Keratinocyte (primary cell): ENCODE measurements around the gene PPP1R2. TPM values are rescaled to one million over a fixed set of nuclear protein-coding genes. Genes with fewer than 3 reads are reported as not detected.
A peak's percentile ranks its signal among the peaks of the same experiment; 100 is the strongest.

Experiments used
- DNase-seq: peaks from one replicate; pipeline ENCODE4 v3.0.0-alpha.2; 2011; ENCODE audit warnings: low read depth, missing footprints, low spot score
- FAIRE-seq: peaks from 2 replicates; lab custom pipeline; 2011; peaks lifted over from hg19 to GRCh38; lab: Jason Lieb, UNC
- H2AFZ ChIP-seq: 2 replicates; pipeline ENCODE4 v1.6.0; 2012; ENCODE audit warnings: low read length, control low read depth, inconsistent platforms; ENCODE audit not compliant: control insufficient read depth
- H3K27ac ChIP-seq: 2 replicates; pipeline ENCODE4 v1.5.1; 2011; ENCODE audit warnings: low read length; ENCODE audit not compliant: control insufficient read depth, insufficient read depth
- H3K27me3 ChIP-seq: 3 replicates; pipeline ENCODE4 v1.6.0; 2011; ENCODE audit warnings: low read length; ENCODE audit not compliant: control insufficient read depth, insufficient read depth; ENCODE audit errors: extremely low read depth
- H3K36me3 ChIP-seq, 2 experiments: 2 replicates in 1 of 2; 3 replicates in 1 of 2; pipeline ENCODE4 v1.5.1; 2011; ENCODE audit warnings: low read length in 2 of 2, mild to moderate bottlenecking in 1 of 2; ENCODE audit not compliant: control insufficient read depth in 2 of 2, insufficient read depth in 2 of 2; ENCODE audit errors: extremely low read depth in 1 of 2
- H3K4me1 ChIP-seq: 3 replicates; pipeline ENCODE4 v1.5.1; 2011; ENCODE audit warnings: low read length; ENCODE audit not compliant: control insufficient read depth, insufficient read depth; ENCODE audit errors: extremely low read depth
- H3K4me2 ChIP-seq: 3 replicates; pipeline ENCODE4 v1.6.0; 2011; ENCODE audit warnings: low read depth, low read length; ENCODE audit not compliant: control insufficient read depth, insufficient read depth; ENCODE audit errors: extremely low read depth
- H3K4me3 ChIP-seq, 3 experiments: fragments of 200-600 bp in 1 of 3; sonication (generic) in 1 of 3; 2 replicates in 2 of 3; 3 replicates in 1 of 3; pipeline ENCODE4 v1.5.1; 2011 to 2016; ENCODE audit warnings: low read length in 3 of 3, mild to moderate bottlenecking in 3 of 3, control low read depth in 2 of 3, inconsistent platforms in 1 of 3, low read depth in 1 of 3, mixed read lengths in 1 of 3, mixed run types in 1 of 3, moderate library complexity in 1 of 3; ENCODE audit not compliant: control insufficient read depth in 2 of 3, insufficient read depth in 2 of 3; ENCODE audit errors: extremely low read depth in 1 of 3
- H3K79me2 ChIP-seq: 2 replicates; pipeline ENCODE4 v1.6.0; 2012; ENCODE audit warnings: low read length; ENCODE audit not compliant: control insufficient read depth, insufficient read depth
- H3K9ac ChIP-seq: 3 replicates; pipeline ENCODE4 v1.6.0; 2011; ENCODE audit warnings: low read length; ENCODE audit not compliant: control insufficient read depth, insufficient read depth; ENCODE audit errors: extremely low read depth
- H3K9me1 ChIP-seq: 3 replicates; pipeline ENCODE4 v1.6.0; 2011; ENCODE audit warnings: low read length; ENCODE audit not compliant: control insufficient read depth, insufficient read depth; ENCODE audit errors: extremely low read depth
- H3K9me3 ChIP-seq: 2 replicates; pipeline ENCODE4 v1.5.1; 2012; ENCODE audit warnings: low read depth, low read length; ENCODE audit not compliant: control insufficient read depth
- H4K20me1 ChIP-seq: 3 replicates; pipeline ENCODE4 v1.6.0; 2011; ENCODE audit warnings: low read length; ENCODE audit not compliant: control insufficient read depth, insufficient read depth; ENCODE audit errors: extremely low read depth
- EZH2 ChIP-seq: IDR thresholded peaks from one replicate; pipeline ENCODE4 v1.6.1; 2012; ENCODE audit warnings: inconsistent platforms, mild to moderate bottlenecking, low read length, moderate library complexity
- dilution Hi-C: fragments of 300-500 bp; cut with MboI; formaldehyde crosslinking; loops from one replicate; pipeline ENCODE4 v1.7.0; 2020; ENCODE audit warnings: low sequenced_read_pairs; ENCODE audit not compliant: extremely low pct_ligation_motif_present
- polyA plus RNA-seq, 5 experiments: library from polyadenylated mRNA; depleted of rRNA in 3 of 5; stranded (reverse) in 3 of 5; stranded (forward) in 1 of 5; unstranded in 1 of 5; fragments of >200 nt; gene quantifications; 1 replicate in 1 of 5; 2 replicates in 3 of 5; 3 replicates in 1 of 5; pipeline versions ENCODE4 v1.2.1 to v1.2.3, GENCODE V29; 2011 to 2012; ENCODE audit warnings: missing spikeins in 2 of 5, low read depth in 1 of 5, low replicate concordance in 1 of 5
- TF ChIP-seq, protein P1 (sequence below), 3 experiments: IDR thresholded peaks in 1 of 3; conservative IDR thresholded peaks in 1 of 3; optimal IDR thresholded peaks in 1 of 3; 2 replicates in 2 of 3; 3 replicates in 1 of 3; pipeline versions ENCODE3 to v1.5.1; 2011; ENCODE audit warnings: low read length in 3 of 3, mild to moderate bottlenecking in 3 of 3, moderate library complexity in 2 of 3, control low read depth in 1 of 3, inconsistent platforms in 1 of 3; ENCODE audit not compliant: insufficient read depth in 2 of 3; ENCODE audit errors: extremely low read depth in 1 of 3

The PPP1R2 gene
- polyA plus RNA-seq, 1 donor (not counting 4 experiments of a cell fraction or from before 2014, with no cell fraction given): 43.2 TPM

DNA sequence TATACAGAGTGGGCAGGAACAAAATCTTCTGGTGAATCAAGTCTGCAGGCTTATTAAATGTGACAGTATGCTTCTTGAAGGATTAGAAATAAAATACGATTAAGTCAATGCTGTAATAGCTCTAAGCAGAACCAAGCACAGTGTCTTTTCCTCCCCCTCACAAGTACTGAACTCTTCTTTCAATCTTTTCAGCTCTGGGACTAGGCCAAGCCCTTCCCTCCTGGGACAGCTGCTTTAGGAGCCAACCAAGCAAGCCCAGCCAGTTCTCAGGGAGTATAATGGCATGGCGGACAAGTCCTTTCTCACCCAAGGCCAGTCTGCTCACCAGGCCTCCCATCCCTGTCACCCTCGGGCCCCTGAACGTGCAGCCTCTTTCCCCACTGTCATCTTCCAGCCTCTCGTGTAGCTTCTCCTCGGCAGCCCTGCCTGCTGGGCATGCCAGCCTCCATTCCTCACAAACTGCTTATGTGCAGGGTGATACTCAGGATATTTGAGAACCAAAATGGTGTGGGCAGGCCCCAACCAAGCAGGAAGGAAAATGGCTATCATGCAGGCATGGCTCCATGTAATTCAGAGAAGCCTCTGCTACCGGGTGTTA is 8.4 kb upstream of the PPP1R2 start:
- H3K9me3 ChIP-seq: no peaks in the 10 kb centered on the region
- H3K4me1 ChIP-seq: peaks cover 7% of the 10 kb centered on the region
- H2AFZ ChIP-seq: peak overlapping the region; percentile 59
- no peaks in the 10 kb centered on the region for H4K20me1 ChIP-seq
- H3K9ac ChIP-seq: no peak overlapping the region
- no peak overlapping the region for H3K4me3 ChIP-seq
- no peaks in the 10 kb centered on the region for H3K9me1 ChIP-seq
- no peak overlapping the region for H3K27ac ChIP-seq
- no peak for FAIRE-seq
- H3K4me2 ChIP-seq: no peak overlapping the region
- no peaks in the 10 kb centered on the region for H3K27me3 ChIP-seq
- no peak for DNase-seq
- dilution Hi-C loops: no loop called here
- no peaks in the 10 kb centered on the region for H3K36me3 ChIP-seq
- no peaks in the 10 kb centered on the region for H3K79me2 ChIP-seq
- TF ChIP-seq EZH2: no peak
- TF ChIP-seq, protein P1, sequence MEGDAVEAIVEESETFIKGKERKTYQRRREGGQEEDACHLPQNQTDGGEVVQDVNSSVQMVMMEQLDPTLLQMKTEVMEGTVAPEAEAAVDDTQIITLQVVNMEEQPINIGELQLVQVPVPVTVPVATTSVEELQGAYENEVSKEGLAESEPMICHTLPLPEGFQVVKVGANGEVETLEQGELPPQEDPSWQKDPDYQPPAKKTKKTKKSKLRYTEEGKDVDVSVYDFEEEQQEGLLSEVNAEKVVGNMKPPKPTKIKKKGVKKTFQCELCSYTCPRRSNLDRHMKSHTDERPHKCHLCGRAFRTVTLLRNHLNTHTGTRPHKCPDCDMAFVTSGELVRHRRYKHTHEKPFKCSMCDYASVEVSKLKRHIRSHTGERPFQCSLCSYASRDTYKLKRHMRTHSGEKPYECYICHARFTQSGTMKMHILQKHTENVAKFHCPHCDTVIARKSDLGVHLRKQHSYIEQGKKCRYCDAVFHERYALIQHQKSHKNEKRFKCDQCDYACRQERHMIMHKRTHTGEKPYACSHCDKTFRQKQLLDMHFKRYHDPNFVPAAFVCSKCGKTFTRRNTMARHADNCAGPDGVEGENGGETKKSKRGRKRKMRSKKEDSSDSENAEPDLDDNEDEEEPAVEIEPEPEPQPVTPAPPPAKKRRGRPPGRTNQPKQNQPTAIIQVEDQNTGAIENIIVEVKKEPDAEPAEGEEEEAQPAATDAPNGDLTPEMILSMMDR (optimal IDR thresholded peaks at IDR 0.05 in 1 of 3, IDR thresholded peaks at IDR 0.05 in 1 of 3, conservative IDR thresholded peaks at IDR 0.05 in 1 of 3; ENCODE audit: extremely low read depth in 1 of 3, insufficient read depth in 2 of 3, low read length in 3 of 3): no peak

DNA sequence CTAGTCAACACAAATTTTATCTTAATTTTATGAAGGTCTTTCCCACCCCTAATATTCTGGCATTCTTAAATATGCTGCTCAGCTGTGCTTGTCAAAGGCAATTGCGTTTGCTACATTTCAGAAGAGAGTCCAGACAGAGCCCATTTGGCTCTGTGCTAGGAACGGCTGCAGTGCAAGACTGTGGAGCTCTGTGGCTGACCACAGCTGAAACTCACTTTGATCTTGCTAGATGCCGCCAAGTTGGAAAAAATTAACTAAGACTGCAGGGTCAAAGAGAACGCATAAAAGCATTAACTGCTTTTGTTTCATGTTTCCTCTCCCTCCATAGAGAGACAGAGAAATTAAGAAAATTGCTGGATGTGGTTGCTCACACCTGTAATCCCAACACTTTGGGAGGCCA is 7.6 kb upstream of the PPP1R2 start:
- Histone ChIP-seq H3K9me1 (no peaks in the 10 kb centered on the region), H3K27me3 (no peaks in the 10 kb centered on the region), H3K4me1 (peaks cover 15% of the 10 kb centered on the region), H3K36me3 (no peaks in the 10 kb centered on the region), H2AFZ (no peak overlapping the region), H3K9me3 (no peaks in the 10 kb centered on the region), H3K9ac (no peak overlapping the region), H3K27ac (no peak overlapping the region), H4K20me1 (no peaks in the 10 kb centered on the region), H3K4me3 (no peak overlapping the region), H3K79me2 (no peaks in the 10 kb centered on the region), H3K4me2 (no peak overlapping the region)
- TF ChIP-seq EZH2: no peak
- TF ChIP-seq, protein P1 (optimal IDR thresholded peaks at IDR 0.05 in 1 of 3, IDR thresholded peaks at IDR 0.05 in 1 of 3, conservative IDR thresholded peaks at IDR 0.05 in 1 of 3; ENCODE audit: extremely low read depth in 1 of 3, insufficient read depth in 2 of 3, low read length in 3 of 3): no peak
- dilution Hi-C loops: no loop called here
- no peak for DNase-seq
- no peak for FAIRE-seq
